Fibroblast of mammary gland (primary cell): ENCODE measurements around the gene MYADM.

ENCODE experiments used
- DNase-seq: peaks from one replicate; pipeline ENCODE4 v3.0.0-alpha.2; 2010; ENCODE audit warnings: low read depth
- H3K4me3 ChIP-seq: 2 replicates; pipeline ENCODE4 v1.5.1; 2011; ENCODE audit warnings: low read depth, mild to moderate bottlenecking, low read length, moderate library complexity; ENCODE audit not compliant: control insufficient read depth
- TF ChIP-seq, protein P1 (sequence below): conservative IDR thresholded peaks from 2 replicates; pipeline ENCODE4 v1.5.1; 2011; ENCODE audit warnings: low read depth, low read length, inconsistent platforms; ENCODE audit not compliant: control insufficient read depth, insufficient read depth

MYADM gene

GRCh38 chr19:53915000-53915399 lies 47.3 kb downstream of the MYADM start:
- DNase-seq: no peak
- no peak overlapping the region for H3K4me3 ChIP-seq
- TF ChIP-seq, protein P1, sequence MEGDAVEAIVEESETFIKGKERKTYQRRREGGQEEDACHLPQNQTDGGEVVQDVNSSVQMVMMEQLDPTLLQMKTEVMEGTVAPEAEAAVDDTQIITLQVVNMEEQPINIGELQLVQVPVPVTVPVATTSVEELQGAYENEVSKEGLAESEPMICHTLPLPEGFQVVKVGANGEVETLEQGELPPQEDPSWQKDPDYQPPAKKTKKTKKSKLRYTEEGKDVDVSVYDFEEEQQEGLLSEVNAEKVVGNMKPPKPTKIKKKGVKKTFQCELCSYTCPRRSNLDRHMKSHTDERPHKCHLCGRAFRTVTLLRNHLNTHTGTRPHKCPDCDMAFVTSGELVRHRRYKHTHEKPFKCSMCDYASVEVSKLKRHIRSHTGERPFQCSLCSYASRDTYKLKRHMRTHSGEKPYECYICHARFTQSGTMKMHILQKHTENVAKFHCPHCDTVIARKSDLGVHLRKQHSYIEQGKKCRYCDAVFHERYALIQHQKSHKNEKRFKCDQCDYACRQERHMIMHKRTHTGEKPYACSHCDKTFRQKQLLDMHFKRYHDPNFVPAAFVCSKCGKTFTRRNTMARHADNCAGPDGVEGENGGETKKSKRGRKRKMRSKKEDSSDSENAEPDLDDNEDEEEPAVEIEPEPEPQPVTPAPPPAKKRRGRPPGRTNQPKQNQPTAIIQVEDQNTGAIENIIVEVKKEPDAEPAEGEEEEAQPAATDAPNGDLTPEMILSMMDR: no peak

GRCh38 chr19:53916004-53916403 lies 48.3 kb downstream of the MYADM start:
- no peak overlapping the region for H3K4me3 ChIP-seq
- DNase-seq: no peak
- TF ChIP-seq, protein P1: no peak

DNA sequence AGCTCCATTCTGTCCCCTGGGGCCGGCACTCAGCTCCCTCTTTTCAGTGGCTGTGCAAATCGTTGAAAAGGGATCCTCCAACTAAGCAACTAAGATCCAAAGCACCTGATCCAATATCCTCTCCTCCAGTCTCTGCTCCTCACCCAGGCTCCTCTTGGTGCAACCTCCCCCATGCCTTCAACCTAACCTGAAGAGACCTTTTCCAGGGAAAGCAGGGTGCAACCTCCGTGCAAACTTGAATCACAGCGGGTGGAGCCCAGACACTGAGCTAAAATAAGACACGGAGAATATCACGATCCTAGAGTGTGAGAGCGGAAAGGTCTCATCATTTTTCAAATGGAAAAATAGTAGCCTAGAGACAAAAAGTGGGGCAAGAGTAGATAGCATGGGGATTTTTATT lies 49.7 kb downstream of the MYADM start:
- DNase-seq: no peak
- TF ChIP-seq, protein P1: no peak
- no peak overlapping the region for H3K4me3 ChIP-seq
